Embryonic facial prominence (tissue), 1 donor: ENCODE results near the gene ARHGAP26.
"Not testable (repeated sequence)": the region's sequence is repeated elsewhere in the genome, so short reads cannot be mapped to it uniquely, and the experiment has no call there.

Source experiments
- DNase-seq: peaks from one replicate; pipeline ENCODE4 v3.0.0-alpha.2; 2016; ENCODE audit errors: extremely low spot score

ARHGAP26 gene

GRCh38 chr5:142981886-142982820 lies 212.0 kb downstream of the ARHGAP26 start:
- DNase-seq: no peak

- no peak for DNase-seq
These were observed 212.6 kb downstream of the ARHGAP26 start for GRCh38 chr5:142982821-142983200.

GRCh38 chr5:142984011-142984410 lies 213.8 kb downstream of the ARHGAP26 start:
- DNase-seq: no peak

GRCh38 chr5:142984525-142984924 lies 214.3 kb downstream of the ARHGAP26 start:
- DNase-seq: no peak

- DNase-seq: not testable (repeated sequence)
These were observed 219.1 kb downstream of the ARHGAP26 start for GRCh38 chr5:142989270-142989669.

- DNase-seq: not testable (repeated sequence)
These were observed 219.9 kb downstream of the ARHGAP26 start for GRCh38 chr5:142990073-142990472.

- no peak for DNase-seq
These were observed 224.0 kb downstream of the ARHGAP26 start for GRCh38 chr5:142994218-142994617.

GRCh38 chr5:142995621-142996020 lies 225.4 kb downstream of the ARHGAP26 start:
- DNase-seq: not testable (repeated sequence)

- no peak for DNase-seq
These were observed 227.4 kb downstream of the ARHGAP26 start for GRCh38 chr5:142997591-142997990.

GRCh38 chr5:142998316-142999020 lies 228.3 kb downstream of the ARHGAP26 start:
- no peak for DNase-seq

- DNase-seq: not testable (repeated sequence)
These were observed 230.4 kb downstream of the ARHGAP26 start for GRCh38 chr5:143000551-143000950.

GRCh38 chr5:143001764-143002351 lies 231.7 kb downstream of the ARHGAP26 start:
- no peak for DNase-seq

- DNase-seq: no peak
These were observed 232.5 kb downstream of the ARHGAP26 start for GRCh38 chr5:143002459-143003327.

- no peak for DNase-seq
These were observed 233.1 kb downstream of the ARHGAP26 start for GRCh38 chr5:143003328-143003636.

- DNase-seq: no peak
These were observed 234.4 kb downstream of the ARHGAP26 start for GRCh38 chr5:143004361-143005145.

GRCh38 chr5:143006501-143006900 lies 236.3 kb downstream of the ARHGAP26 start:
- no peak for DNase-seq

GRCh38 chr5:143008032-143008431 lies 237.9 kb downstream of the ARHGAP26 start:
- no peak for DNase-seq

- no peak for DNase-seq
These were observed 238.8 kb downstream of the ARHGAP26 start for GRCh38 chr5:143008809-143009521.

- no peak for DNase-seq
These were observed 240.2 kb downstream of the ARHGAP26 start for GRCh38 chr5:143010351-143010750.

GRCh38 chr5:143011585-143011984 lies 241.4 kb downstream of the ARHGAP26 start:
- DNase-seq: no peak
